Epithelial cell of esophagus (primary cell): ENCODE data around the gene NOTCH4.
A peak's percentile ranks its signal among the peaks of the same experiment; 100 is the strongest.
"Not testable (repeated sequence)": the region's sequence is repeated elsewhere in the genome, so short reads cannot be mapped to it uniquely, and the experiment has no call there.

Experiments
- DNase-seq: peaks from one replicate; pipeline ENCODE4 v3.0.0; 2010; ENCODE audit warnings: low read depth
- H3K4me3 ChIP-seq: 2 replicates; pipeline ENCODE4 v1.5.1; 2011; ENCODE audit warnings: mild to moderate bottlenecking, low read length, control low read depth
- TF ChIP-seq, protein P1 (sequence below): IDR thresholded peaks from 2 replicates; pipeline ENCODE4 v1.5.1; 2011; ENCODE audit warnings: low read depth, mild to moderate bottlenecking, low read length, control low read depth, inconsistent platforms; ENCODE audit not compliant: insufficient read depth; ENCODE audit errors: missing control alignments

Gene NOTCH4

DNA sequence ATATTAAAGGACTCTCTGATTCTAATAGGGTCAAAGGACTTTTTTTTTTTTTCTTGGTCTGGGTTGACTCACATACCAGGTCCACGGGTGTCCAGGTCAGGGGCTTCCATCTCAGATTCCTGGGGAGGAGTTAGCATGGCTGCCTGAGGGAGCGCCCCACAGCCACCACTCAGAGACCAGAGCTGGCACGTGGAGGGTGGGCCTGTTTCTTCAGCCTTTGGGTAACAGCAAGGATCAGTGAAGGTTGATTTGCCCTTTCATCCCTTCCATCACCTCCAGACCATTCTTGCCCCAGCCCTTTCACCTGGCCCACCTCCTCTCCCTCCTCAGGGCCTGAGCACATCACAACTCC is 25.5 kb downstream of the NOTCH4 start:
- no peak overlapping the region for H3K4me3 ChIP-seq
- DNase-seq, result no peak
- TF ChIP-seq, protein P1, sequence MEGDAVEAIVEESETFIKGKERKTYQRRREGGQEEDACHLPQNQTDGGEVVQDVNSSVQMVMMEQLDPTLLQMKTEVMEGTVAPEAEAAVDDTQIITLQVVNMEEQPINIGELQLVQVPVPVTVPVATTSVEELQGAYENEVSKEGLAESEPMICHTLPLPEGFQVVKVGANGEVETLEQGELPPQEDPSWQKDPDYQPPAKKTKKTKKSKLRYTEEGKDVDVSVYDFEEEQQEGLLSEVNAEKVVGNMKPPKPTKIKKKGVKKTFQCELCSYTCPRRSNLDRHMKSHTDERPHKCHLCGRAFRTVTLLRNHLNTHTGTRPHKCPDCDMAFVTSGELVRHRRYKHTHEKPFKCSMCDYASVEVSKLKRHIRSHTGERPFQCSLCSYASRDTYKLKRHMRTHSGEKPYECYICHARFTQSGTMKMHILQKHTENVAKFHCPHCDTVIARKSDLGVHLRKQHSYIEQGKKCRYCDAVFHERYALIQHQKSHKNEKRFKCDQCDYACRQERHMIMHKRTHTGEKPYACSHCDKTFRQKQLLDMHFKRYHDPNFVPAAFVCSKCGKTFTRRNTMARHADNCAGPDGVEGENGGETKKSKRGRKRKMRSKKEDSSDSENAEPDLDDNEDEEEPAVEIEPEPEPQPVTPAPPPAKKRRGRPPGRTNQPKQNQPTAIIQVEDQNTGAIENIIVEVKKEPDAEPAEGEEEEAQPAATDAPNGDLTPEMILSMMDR, result no peak

DNA sequence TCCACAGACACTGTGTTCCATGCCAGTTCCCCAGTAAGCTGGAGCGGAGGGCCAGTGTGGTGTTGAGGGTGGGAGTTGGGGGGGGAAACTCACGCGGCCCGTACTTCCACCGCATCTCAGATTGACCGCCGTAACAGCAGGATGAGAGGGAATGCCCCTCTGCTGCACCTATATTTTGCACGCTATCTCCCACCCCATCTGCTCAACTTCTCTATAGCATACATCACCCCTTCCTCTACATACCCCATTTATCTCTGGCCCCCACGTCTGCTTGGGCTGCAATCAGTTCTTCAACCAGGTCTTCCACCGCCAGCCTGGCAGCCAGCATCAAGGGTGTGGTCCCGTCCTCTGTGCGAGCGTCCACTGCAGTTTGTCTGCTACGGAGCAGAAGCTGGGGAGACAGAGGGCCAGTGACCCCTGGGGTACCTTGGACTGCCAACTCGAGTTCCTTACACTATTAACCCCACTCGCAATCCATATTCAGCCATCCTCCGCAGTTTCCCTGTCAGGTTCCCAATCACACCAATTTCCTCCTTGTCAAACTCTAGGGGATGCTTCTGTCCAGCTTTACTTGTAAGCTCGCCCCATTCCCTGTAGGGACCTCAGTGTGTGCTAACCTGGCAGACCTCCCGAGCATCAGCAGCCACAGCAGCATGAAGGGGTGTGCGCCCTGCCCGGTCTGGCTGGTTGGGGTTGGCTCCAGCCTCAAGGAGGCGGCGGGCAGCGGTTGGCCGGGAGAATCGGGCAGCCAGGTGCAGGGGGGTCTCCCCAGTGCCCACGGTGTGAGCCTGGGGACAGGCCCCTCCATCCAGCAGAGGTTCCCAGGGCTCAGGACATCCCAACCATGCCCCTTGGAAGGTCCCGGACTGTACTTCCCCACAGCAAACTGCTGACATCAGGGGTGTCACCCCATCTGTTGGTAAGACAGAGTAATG is 26.9 kb downstream of the NOTCH4 start:
- TF ChIP-seq, protein P1, result no peak
- H3K4me3 ChIP-seq, result peak overlapping the region; percentile 96
- DNase-seq, result no peak

DNA sequence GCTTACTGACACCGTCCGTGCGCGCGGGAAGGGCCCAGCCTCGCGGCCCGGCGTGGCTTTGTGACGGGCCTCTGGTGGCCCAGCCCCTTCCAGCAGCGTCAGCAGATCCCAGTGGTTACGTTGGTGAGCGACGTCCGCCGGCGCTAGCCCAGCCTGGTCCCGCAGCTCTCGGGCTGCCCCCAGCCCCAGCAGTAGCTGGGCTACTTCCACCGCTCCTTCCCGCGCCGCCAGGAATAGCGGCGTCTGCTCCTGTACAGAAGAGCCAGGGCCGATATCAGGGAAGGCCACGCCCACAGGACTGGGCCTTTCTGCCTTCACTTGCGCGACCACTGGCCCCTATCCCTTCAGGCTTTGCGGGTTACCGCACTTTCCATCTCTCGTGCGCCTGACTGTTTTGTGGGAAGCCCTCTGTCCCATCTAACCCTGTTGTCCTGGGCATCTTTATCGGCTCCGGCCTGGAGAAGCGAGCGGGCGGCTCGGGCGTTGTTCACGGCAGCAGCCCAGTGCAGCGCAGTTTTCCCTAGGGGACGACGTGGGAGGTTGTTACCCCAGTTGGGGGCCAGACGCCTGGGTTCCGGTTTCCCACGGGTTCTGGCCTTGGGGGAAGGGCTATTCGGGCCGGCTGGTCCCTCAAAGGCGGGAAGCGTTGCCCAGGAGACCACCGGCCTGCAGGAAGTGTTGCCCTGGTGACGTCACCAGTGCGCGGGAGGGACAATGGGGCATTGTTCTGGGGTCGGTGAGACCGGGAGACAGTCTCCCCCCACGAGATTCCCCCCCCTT is 27.8 kb downstream of the NOTCH4 start:
- H3K4me3 ChIP-seq, result peak overlapping the region; percentile 96
- TF ChIP-seq, protein P1, result no peak
- peak; percentile 40 for DNase-seq

DNA sequence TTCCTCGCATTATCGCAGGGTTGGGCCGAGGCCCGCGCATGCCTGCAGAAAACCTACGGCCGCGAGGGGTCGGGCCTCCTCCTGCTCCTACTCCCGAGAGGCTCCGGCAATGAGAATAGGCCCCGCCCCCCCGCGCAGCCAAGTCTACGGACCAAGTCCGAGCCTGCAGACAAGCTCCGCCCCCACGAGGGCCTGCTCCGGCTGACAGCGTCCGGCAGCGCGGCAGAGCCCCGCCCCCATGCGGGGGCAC is 28.3 kb downstream of the NOTCH4 start:
- H3K4me3 ChIP-seq, result peak overlapping the region; percentile 96
- DNase-seq, result peak; percentile 100
- TF ChIP-seq, protein P1, result peak; percentile 60

DNA sequence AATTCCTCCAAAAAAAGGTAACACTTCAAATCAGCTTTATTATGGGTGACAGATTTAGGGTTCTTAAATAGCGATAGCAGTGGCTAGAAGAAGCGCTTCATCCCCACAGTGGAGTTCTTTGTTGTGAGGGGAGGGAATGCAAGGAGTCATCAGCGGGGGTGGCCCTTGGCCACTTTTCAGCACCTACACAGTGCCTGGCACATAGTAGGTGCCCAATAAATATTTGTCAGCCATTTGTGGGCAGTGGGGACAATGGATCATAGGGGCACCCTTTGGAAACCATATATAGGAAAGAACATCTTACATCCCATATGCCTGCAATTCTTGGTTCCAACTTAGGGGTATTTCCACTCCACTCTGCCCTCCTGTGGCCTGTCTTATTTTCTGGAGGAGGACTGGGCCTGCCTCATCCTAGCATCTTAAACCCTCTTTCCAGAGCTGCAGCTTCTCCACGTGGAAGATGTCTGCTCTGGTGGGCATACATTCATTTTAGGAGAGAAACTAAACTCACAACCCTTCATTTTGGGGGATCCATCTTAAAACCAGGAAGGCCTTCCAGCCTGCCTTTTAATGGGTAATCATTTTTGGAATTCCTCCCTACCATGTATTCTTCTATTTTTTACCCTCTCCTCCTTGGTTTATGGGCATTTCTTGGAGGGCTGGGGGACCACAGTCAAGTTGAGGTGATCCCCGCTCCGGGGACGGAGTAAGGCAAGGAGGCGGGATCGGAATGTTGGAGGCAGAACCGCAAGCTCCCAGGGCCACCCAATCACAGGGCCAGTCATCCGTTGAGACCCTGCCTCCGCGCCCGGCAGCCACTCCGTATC is 28.8 kb downstream of the NOTCH4 start:
- peak; percentile 63 for DNase-seq
- TF ChIP-seq, protein P1, result peak; percentile 60
- peak overlapping the region; percentile 62 for H3K4me3 ChIP-seq

DNA sequence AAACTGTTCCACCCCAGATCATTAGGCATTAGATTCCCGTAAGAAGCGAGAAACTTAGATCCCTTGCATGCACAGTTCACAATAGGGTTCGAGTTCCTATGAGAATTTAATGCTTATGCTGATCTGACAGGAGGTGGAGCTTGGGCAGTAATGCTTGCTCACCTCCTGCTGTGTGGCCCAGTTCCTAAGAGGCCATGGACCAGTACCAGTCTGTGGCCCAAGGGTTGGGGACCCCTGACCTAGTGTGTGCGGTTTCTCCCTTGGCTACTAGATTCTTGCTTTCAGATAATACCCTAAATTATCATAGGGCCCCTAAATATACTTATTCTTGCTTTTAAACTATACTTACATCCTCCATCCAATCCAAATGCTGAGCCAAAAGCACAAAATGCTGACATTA is 29.5 kb downstream of the NOTCH4 start:
- TF ChIP-seq, protein P1, result no peak
- DNase-seq, result no peak
- no peak overlapping the region for H3K4me3 ChIP-seq

DNA sequence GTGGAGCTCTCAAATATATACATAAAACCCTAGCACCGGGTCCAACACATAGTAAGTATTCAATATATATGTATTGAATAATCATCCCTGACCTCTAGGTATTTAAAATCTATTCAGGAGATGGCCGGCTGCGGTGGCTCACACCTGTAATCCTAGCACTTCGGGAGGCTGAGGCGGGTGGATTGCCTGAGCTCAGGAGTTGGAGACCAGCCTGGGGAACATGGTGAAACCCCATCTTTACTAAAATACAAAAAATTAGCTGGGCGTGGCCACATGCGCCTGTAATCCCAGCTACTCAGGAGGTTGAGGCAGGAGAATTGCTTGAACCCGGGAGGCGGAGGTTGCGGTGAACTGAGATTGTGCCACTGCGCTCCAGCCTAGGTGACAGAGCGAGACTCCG is 30.8 kb downstream of the NOTCH4 start:
- not testable (repeated sequence) for DNase-seq

More for the DNA sequence above, 30.8 kb downstream of the NOTCH4 start:
- not testable (repeated sequence) for H3K4me3 ChIP-seq
